HCT116 (cell line): ENCODE data around the gene CD300LB.

Experiments used
- CBX3 ChIP-seq: IDR thresholded peaks from 2 replicates; pipeline ENCODE4 v1.6.1; 2012; ENCODE audit warnings: low read depth
- CTCF ChIP-seq, 3 experiments: fragments of 200-600 bp in 1 of 3; sonication (generic) in 1 of 3; IDR thresholded peaks in 2 of 3; conservative IDR thresholded peaks in 1 of 3; 2 replicates each; pipeline ENCODE4 v1.5.1; 2012 to 2017; ENCODE audit warnings: low read depth in 2 of 3, low read length in 2 of 3, antibody characterized with exemption in 1 of 3, borderline replicate concordance in 1 of 3, control low read depth in 1 of 3, mild to moderate bottlenecking in 1 of 3, mixed read lengths in 1 of 3, mixed run types in 1 of 3, moderate library complexity in 1 of 3; ENCODE audit not compliant: insufficient read depth in 1 of 3
- EGR1 ChIP-seq: IDR thresholded peaks from 2 replicates; pipeline ENCODE4 v1.6.1; 2012; ENCODE audit warnings: low read depth
- EZH2 ChIP-seq: fragments of 200-600 bp; sonication (generic); IDR thresholded peaks from 2 replicates; pipeline ENCODE4 v1.6.1; 2017; ENCODE audit warnings: antibody characterized with exemption, mixed run types
- EZH2phosphoT487 ChIP-seq: fragments of 200-600 bp; IDR thresholded peaks from 2 replicates; pipeline ENCODE4 v1.6.1; 2018; ENCODE audit warnings: antibody characterized with exemption, borderline replicate concordance
- JUND ChIP-seq: IDR thresholded peaks from 2 replicates; pipeline ENCODE4 v1.6.1; 2012
- POLR2AphosphoS5 ChIP-seq: IDR thresholded peaks from 2 replicates; pipeline ENCODE4 v1.6.1; 2011; ENCODE audit warnings: mild to moderate bottlenecking, low read depth, low read length, moderate library complexity
- TCF7L2 ChIP-seq: IDR thresholded peaks from 2 replicates; pipeline ENCODE4 v1.7.0; 2011; ENCODE audit warnings: borderline replicate concordance, inconsistent platforms; ENCODE audit not compliant: insufficient read depth, insufficient read length; ENCODE audit errors: extremely low read depth
- YY1 ChIP-seq: IDR thresholded peaks from 2 replicates; pipeline ENCODE4 v1.6.1; 2011; ENCODE audit warnings: low read length, low read depth, moderate library complexity, mild to moderate bottlenecking; ENCODE audit not compliant: insufficient replicate concordance; ENCODE audit errors: extremely low read depth
- ZFX ChIP-seq: fragments of 450-650 bp; IDR thresholded peaks from 2 replicates; pipeline ENCODE4 v1.6.1; 2017
- TF ChIP-seq, protein P1 (sequence below): IDR thresholded peaks from 2 replicates; pipeline ENCODE4 v1.6.1; 2011; ENCODE audit warnings: mild to moderate bottlenecking, low read length, moderate library complexity; ENCODE audit not compliant: insufficient replicate concordance; ENCODE audit errors: extremely low read depth
- TF ChIP-seq, protein P2 (sequence below): IDR thresholded peaks from 2 replicates; pipeline ENCODE4 v1.6.1; 2012

- TF ChIP-seq, protein P1, sequence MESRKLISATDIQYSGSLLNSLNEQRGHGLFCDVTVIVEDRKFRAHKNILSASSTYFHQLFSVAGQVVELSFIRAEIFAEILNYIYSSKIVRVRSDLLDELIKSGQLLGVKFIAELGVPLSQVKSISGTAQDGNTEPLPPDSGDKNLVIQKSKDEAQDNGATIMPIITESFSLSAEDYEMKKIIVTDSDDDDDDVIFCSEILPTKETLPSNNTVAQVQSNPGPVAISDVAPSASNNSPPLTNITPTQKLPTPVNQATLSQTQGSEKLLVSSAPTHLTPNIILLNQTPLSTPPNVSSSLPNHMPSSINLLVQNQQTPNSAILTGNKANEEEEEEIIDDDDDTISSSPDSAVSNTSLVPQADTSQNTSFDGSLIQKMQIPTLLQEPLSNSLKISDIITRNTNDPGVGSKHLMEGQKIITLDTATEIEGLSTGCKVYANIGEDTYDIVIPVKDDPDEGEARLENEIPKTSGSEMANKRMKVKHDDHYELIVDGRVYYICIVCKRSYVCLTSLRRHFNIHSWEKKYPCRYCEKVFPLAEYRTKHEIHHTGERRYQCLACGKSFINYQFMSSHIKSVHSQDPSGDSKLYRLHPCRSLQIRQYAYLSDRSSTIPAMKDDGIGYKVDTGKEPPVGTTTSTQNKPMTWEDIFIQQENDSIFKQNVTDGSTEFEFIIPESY: no peak
- TF ChIP-seq CBX3 (no peak), CTCF (IDR thresholded peaks at IDR 0.05 in 2 of 3, conservative IDR thresholded peaks at IDR 0.05 in 1 of 3; ENCODE audit: borderline replicate concordance in 1 of 3, insufficient read depth in 1 of 3, low read depth in 2 of 3, low read length in 2 of 3) (no peak), POLR2AphosphoS5 (no peak), EZH2 (no peak), ZFX (no peak), EGR1 (no peak), JUND (no peak), EZH2phosphoT487 (no peak), YY1 (no peak), TCF7L2 (no peak)
- TF ChIP-seq, protein P2, sequence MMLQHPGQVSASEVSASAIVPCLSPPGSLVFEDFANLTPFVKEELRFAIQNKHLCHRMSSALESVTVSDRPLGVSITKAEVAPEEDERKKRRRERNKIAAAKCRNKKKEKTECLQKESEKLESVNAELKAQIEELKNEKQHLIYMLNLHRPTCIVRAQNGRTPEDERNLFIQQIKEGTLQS: no peak
Observed at GRCh38 chr17:74547736-74548135, 16.5 kb upstream of the CD300LB start.
